ENCODE measurements around the gene KCP.
"Not testable (repeated sequence)": the region's sequence is repeated elsewhere in the genome, so short reads cannot be mapped to it uniquely, and the experiment has no call there.

The KCP gene

GRCh38 chr7:128946936-128947830, 36.7 kb upstream of the KCP start:
- Histone ChIP-seq H3K36me3 (ENCODE audit: low read depth) (peaks cover 6% of the 10 kb centered on the region), H3K4me1 (ENCODE audit: insufficient read depth, poor library complexity, severe bottlenecking) (no peaks in the 10 kb centered on the region), H3K27ac (ENCODE audit: poor library complexity, severe bottlenecking) (no peak overlapping the region), H3K27me3 (ENCODE audit: insufficient read depth, poor library complexity, severe bottlenecking) (no peaks in the 10 kb centered on the region), H3K4me3 (ENCODE audit: severe bottlenecking) (no peak overlapping the region), H3K9me3 (ENCODE audit: severe bottlenecking) (no peaks in the 10 kb centered on the region)
- TF ChIP-seq CTCF (IDR thresholded peaks at IDR 0.05; ENCODE audit: poor library complexity, severe bottlenecking), result no peak
- 0 out of 3 replicates have a peak, but pooled peaks have one; percentile 7 for ATAC-seq (ENCODE audit: low read depth)
- DNase-seq (ENCODE audit: low spot score), result peak; percentile 54

- DNase-seq (ENCODE audit: low spot score) (peak; percentile 46), ATAC-seq (ENCODE audit: low read depth) (no peak)
- H3K27me3 ChIP-seq (ENCODE audit: insufficient read depth, poor library complexity, severe bottlenecking), result no peaks in the 10 kb centered on the region
- H3K4me3 ChIP-seq (ENCODE audit: severe bottlenecking), result no peak overlapping the region
- no peak overlapping the region for H3K27ac ChIP-seq (ENCODE audit: poor library complexity, severe bottlenecking)
- TF ChIP-seq CTCF (IDR thresholded peaks at IDR 0.05; ENCODE audit: poor library complexity, severe bottlenecking), result no peak
- no peaks in the 10 kb centered on the region for H3K4me1 ChIP-seq (ENCODE audit: insufficient read depth, poor library complexity, severe bottlenecking)
- no peaks in the 10 kb centered on the region for H3K9me3 ChIP-seq (ENCODE audit: severe bottlenecking)
- H3K36me3 ChIP-seq (ENCODE audit: low read depth), result peaks cover 6% of the 10 kb centered on the region
Observed at GRCh38 chr7:128945668-128946366, 35.3 kb upstream of the KCP start.

- H3K36me3 ChIP-seq (ENCODE audit: low read depth), result peaks cover 6% of the 10 kb centered on the region
- H3K4me3 ChIP-seq (ENCODE audit: severe bottlenecking), result no peak overlapping the region
- ATAC-seq (ENCODE audit: low read depth) (no peak), DNase-seq (ENCODE audit: low spot score) (no peak)
- H3K27me3 ChIP-seq (ENCODE audit: insufficient read depth, poor library complexity, severe bottlenecking), result no peaks in the 10 kb centered on the region
- no peaks in the 10 kb centered on the region for H3K9me3 ChIP-seq (ENCODE audit: severe bottlenecking)
- no peak for TF ChIP-seq CTCF (IDR thresholded peaks at IDR 0.05; ENCODE audit: poor library complexity, severe bottlenecking)
- H3K27ac ChIP-seq (ENCODE audit: poor library complexity, severe bottlenecking), result no peak overlapping the region
- no peaks in the 10 kb centered on the region for H3K4me1 ChIP-seq (ENCODE audit: insufficient read depth, poor library complexity, severe bottlenecking)
Observed at GRCh38 chr7:128944487-128945236, 34.2 kb upstream of the KCP start.

- ATAC-seq (ENCODE audit: low read depth); DNase-seq (ENCODE audit: low spot score): not testable (repeated sequence)
Observed at GRCh38 chr7:128943251-128943650, 32.7 kb upstream of the KCP start.

GRCh38 chr7:128941946-128942526, 31.5 kb upstream of the KCP start:
- no peak overlapping the region for H3K27ac ChIP-seq (ENCODE audit: poor library complexity, severe bottlenecking)
- no peaks in the 10 kb centered on the region for H3K36me3 ChIP-seq (ENCODE audit: low read depth)
- no peaks in the 10 kb centered on the region for H3K9me3 ChIP-seq (ENCODE audit: severe bottlenecking)
- no peak overlapping the region for H3K4me3 ChIP-seq (ENCODE audit: severe bottlenecking)
- DNase-seq (ENCODE audit: low spot score) (no peak), ATAC-seq (ENCODE audit: low read depth) (no peak)
- no peak for TF ChIP-seq CTCF (IDR thresholded peaks at IDR 0.05; ENCODE audit: poor library complexity, severe bottlenecking)
- no peaks in the 10 kb centered on the region for H3K27me3 ChIP-seq (ENCODE audit: insufficient read depth, poor library complexity, severe bottlenecking)
- no peaks in the 10 kb centered on the region for H3K4me1 ChIP-seq (ENCODE audit: insufficient read depth, poor library complexity, severe bottlenecking)

More at GRCh38 chr7:128943251-128943650, 32.7 kb upstream of the KCP start:
- H3K36me3 ChIP-seq (ENCODE audit: low read depth); H3K27me3 ChIP-seq (ENCODE audit: insufficient read depth, poor library complexity, severe bottlenecking); H3K27ac ChIP-seq (ENCODE audit: poor library complexity, severe bottlenecking); H3K4me3 ChIP-seq (ENCODE audit: severe bottlenecking); H3K9me3 ChIP-seq (ENCODE audit: severe bottlenecking); H3K4me1 ChIP-seq (ENCODE audit: insufficient read depth, poor library complexity, severe bottlenecking): not testable (repeated sequence)
